Panc1 (cell line): ENCODE data around the gene DEDD.

Experiments
- POLR2AphosphoS5 ChIP-seq: IDR thresholded peaks from 2 replicates; pipeline ENCODE4 v1.6.1; 2012; ENCODE audit warnings: mild to moderate bottlenecking, low read depth, low read length, moderate library complexity
- TCF7L2 ChIP-seq: IDR thresholded peaks from 2 replicates; pipeline ENCODE4 v1.6.1; 2011; ENCODE audit warnings: mild to moderate bottlenecking, low read depth, low read length, inconsistent platforms
- TF ChIP-seq, protein P1 (sequence below), 2 experiments: IDR thresholded peaks; 2 replicates each; pipeline ENCODE4 v1.6.1; 2011 to 2012; ENCODE audit warnings: low read depth in 2 of 2, control low read depth in 1 of 2, low read length in 1 of 2, mild to moderate bottlenecking in 1 of 2, moderate library complexity in 1 of 2; ENCODE audit not compliant: insufficient read depth in 1 of 2
- TF ChIP-seq, protein P2 (sequence below): fragments of 450-650 bp; IDR thresholded peaks from 2 replicates; pipeline ENCODE4 v1.5.1; 2017; ENCODE audit warnings: mild to moderate bottlenecking

DNA sequence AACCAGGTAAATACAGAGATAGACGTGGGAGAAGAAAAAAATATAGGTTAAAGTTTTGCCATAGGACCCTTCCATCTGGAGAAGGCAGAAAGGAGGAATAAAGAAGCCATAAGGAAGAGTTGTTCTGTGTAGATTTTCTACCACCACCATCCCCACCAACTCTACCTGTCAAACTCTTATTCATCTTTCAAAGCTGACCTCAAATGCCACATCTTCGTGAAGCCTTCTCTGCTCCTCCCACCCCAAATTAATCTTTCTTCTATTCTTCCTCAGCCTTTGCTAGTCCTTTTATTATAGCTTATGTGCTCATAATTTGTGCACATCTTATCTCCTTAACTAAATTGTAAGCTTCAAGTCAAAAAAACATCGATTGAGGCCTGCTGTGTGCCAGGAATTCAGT, 41.9 kb downstream of the DEDD start:
- TF ChIP-seq, protein P1, sequence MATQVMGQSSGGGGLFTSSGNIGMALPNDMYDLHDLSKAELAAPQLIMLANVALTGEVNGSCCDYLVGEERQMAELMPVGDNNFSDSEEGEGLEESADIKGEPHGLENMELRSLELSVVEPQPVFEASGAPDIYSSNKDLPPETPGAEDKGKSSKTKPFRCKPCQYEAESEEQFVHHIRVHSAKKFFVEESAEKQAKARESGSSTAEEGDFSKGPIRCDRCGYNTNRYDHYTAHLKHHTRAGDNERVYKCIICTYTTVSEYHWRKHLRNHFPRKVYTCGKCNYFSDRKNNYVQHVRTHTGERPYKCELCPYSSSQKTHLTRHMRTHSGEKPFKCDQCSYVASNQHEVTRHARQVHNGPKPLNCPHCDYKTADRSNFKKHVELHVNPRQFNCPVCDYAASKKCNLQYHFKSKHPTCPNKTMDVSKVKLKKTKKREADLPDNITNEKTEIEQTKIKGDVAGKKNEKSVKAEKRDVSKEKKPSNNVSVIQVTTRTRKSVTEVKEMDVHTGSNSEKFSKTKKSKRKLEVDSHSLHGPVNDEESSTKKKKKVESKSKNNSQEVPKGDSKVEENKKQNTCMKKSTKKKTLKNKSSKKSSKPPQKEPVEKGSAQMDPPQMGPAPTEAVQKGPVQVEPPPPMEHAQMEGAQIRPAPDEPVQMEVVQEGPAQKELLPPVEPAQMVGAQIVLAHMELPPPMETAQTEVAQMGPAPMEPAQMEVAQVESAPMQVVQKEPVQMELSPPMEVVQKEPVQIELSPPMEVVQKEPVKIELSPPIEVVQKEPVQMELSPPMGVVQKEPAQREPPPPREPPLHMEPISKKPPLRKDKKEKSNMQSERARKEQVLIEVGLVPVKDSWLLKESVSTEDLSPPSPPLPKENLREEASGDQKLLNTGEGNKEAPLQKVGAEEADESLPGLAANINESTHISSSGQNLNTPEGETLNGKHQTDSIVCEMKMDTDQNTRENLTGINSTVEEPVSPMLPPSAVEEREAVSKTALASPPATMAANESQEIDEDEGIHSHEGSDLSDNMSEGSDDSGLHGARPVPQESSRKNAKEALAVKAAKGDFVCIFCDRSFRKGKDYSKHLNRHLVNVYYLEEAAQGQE (IDR thresholded peaks at IDR 0.05; ENCODE audit: insufficient read depth in 1 of 2, low read depth in 2 of 2, low read length in 1 of 2), result no peak
- TF ChIP-seq, protein P2, sequence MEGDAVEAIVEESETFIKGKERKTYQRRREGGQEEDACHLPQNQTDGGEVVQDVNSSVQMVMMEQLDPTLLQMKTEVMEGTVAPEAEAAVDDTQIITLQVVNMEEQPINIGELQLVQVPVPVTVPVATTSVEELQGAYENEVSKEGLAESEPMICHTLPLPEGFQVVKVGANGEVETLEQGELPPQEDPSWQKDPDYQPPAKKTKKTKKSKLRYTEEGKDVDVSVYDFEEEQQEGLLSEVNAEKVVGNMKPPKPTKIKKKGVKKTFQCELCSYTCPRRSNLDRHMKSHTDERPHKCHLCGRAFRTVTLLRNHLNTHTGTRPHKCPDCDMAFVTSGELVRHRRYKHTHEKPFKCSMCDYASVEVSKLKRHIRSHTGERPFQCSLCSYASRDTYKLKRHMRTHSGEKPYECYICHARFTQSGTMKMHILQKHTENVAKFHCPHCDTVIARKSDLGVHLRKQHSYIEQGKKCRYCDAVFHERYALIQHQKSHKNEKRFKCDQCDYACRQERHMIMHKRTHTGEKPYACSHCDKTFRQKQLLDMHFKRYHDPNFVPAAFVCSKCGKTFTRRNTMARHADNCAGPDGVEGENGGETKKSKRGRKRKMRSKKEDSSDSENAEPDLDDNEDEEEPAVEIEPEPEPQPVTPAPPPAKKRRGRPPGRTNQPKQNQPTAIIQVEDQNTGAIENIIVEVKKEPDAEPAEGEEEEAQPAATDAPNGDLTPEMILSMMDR, result no peak
- no peak for TF ChIP-seq POLR2AphosphoS5
- TF ChIP-seq TCF7L2, result no peak
